ENCODE measurements around the gene PA2G4. TPM values are rescaled to one million over a fixed set of nuclear protein-coding genes. Genes with fewer than 3 reads are reported as not detected.
A peak's percentile ranks its signal among the peaks of the same experiment; 100 is the strongest.

The PA2G4 gene
- total and polyA plus RNA-seq, 10 of the 15 experiments (the other 5 are each of a cell fraction or from before 2014, with no cell fraction given): 148 to 514 (median 406) TPM

DNA sequence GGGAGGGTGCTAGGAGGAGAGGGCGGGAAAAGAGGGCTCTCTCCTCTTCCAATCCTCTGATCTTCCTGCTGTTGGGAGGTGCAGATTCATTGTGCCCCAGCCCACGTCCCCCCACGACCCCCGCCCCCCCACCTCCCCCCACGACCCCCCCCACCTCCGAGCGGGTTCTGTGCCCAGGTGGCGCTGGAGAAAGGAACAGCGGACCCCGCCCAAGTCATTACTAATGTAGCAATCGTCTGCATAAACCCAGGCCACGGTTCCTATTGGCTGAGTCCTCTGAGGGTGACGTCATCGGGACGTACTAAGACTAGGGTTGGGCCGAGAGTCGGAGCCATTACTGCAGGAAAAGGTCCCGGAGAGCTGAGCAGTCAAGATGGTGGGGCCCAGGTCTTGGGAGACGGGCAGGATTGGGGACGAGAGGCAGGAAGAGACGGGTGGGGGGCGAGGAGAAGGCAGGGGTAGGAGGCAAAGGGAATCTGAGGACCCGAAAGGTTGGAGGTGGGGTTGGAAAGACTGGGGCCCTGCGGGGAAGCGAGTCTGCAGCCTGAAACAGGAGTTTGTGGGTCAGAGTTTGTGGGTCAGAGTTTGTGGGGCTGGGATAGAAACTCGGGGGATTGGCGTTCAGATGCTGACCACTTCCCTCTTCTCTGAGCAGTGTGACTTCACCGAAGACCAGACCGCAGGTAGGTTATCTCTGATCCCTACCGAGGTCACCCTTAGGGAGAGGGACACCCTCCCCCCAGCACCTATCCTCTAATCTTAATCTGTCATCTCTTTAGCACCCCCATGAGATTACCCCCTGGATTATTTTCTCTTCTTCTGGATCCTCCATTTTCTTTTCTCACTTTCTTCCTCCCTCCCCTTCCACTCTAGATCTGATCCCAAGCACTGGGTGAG lies 53.9 kb downstream of the PA2G4 start, which contains the start of gene MYL6 (continued):
- TF ChIP-seq, protein P1, sequence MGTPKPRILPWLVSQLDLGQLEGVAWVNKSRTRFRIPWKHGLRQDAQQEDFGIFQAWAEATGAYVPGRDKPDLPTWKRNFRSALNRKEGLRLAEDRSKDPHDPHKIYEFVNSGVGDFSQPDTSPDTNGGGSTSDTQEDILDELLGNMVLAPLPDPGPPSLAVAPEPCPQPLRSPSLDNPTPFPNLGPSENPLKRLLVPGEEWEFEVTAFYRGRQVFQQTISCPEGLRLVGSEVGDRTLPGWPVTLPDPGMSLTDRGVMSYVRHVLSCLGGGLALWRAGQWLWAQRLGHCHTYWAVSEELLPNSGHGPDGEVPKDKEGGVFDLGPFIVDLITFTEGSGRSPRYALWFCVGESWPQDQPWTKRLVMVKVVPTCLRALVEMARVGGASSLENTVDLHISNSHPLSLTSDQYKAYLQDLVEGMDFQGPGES (IDR thresholded peaks at IDR 0.05): no peak
- TF ChIP-seq SPI1 (IDR thresholded peaks at IDR 0.05; ENCODE audit: borderline replicate concordance, insufficient read depth, low read depth, low read length) (peak; percentile 88), MEF2B (IDR thresholded peaks at IDR 0.05; ENCODE audit: partially characterized antibody, poor library complexity, severe bottlenecking) (no peak), CREM (IDR thresholded peaks at IDR 0.05; ENCODE audit: low read depth) (peak; percentile 93), ZNF274 (IDR thresholded peaks at IDR 0.05; ENCODE audit: insufficient read depth, insufficient read length) (no peak), POLR2AphosphoS2 (IDR thresholded peaks at IDR 0.05; ENCODE audit: low read depth, low read length) (peak; percentile 99), STAT3 (IDR thresholded peaks at IDR 0.05; ENCODE audit: low read depth, low read length) (no peak), TCF3 (IDR thresholded peaks at IDR 0.05; ENCODE audit: borderline replicate concordance, insufficient read depth, low read depth, low read length) (peak; percentile 82; the same call in 1 of the 2 replicates), FOXK2 (IDR thresholded peaks at IDR 0.05) (peak; percentile 60; the same call in 1 of the 2 replicates), GABPA (IDR thresholded peaks at IDR 0.05; ENCODE audit: low read depth) (no peak), MEF2A (IDR thresholded peaks at IDR 0.05; ENCODE audit: insufficient read depth, low read depth, low read length) (no peak), WRNIP1 (IDR thresholded peaks at IDR 0.05; ENCODE audit: borderline replicate concordance, low read depth, low read length) (no peak), CBFB (IDR thresholded peaks at IDR 0.05; ENCODE audit: low read depth) (peak; percentile 77; the same call in 1 of the 2 replicates), ATF7 (IDR thresholded peaks at IDR 0.05; ENCODE audit: low read depth) (peak; percentile 100), RUNX3 (IDR thresholded peaks at IDR 0.05; ENCODE audit: low read length) (peak; percentile 83), ZNF207 (IDR thresholded peaks at IDR 0.05; ENCODE audit: borderline replicate concordance) (peak; percentile 74; the same call in 1 of the 2 replicates), CBX3 (IDR thresholded peaks at IDR 0.05; ENCODE audit: borderline replicate concordance, low read depth) (no peak), RAD21 (IDR thresholded peaks at IDR 0.05; ENCODE audit: insufficient read depth, low read depth, low read length) (no peak), ASH2L (IDR thresholded peaks at IDR 0.05; ENCODE audit: borderline replicate concordance, low read depth) (no peak), KAT2A (conservative IDR thresholded peaks at IDR 0.05; ENCODE audit: control insufficient read depth, low read depth, low read length) (no peak)
- TF ChIP-seq, protein P2, sequence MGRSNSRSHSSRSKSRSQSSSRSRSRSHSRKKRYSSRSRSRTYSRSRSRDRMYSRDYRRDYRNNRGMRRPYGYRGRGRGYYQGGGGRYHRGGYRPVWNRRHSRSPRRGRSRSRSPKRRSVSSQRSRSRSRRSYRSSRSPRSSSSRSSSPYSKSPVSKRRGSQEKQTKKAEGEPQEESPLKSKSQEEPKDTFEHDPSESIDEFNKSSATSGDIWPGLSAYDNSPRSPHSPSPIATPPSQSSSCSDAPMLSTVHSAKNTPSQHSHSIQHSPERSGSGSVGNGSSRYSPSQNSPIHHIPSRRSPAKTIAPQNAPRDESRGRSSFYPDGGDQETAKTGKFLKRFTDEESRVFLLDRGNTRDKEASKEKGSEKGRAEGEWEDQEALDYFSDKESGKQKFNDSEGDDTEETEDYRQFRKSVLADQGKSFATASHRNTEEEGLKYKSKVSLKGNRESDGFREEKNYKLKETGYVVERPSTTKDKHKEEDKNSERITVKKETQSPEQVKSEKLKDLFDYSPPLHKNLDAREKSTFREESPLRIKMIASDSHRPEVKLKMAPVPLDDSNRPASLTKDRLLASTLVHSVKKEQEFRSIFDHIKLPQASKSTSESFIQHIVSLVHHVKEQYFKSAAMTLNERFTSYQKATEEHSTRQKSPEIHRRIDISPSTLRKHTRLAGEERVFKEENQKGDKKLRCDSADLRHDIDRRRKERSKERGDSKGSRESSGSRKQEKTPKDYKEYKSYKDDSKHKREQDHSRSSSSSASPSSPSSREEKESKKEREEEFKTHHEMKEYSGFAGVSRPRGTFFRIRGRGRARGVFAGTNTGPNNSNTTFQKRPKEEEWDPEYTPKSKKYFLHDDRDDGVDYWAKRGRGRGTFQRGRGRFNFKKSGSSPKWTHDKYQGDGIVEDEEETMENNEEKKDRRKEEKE (IDR thresholded peaks at IDR 0.05): no peak
- TF ChIP-seq, protein P3, sequence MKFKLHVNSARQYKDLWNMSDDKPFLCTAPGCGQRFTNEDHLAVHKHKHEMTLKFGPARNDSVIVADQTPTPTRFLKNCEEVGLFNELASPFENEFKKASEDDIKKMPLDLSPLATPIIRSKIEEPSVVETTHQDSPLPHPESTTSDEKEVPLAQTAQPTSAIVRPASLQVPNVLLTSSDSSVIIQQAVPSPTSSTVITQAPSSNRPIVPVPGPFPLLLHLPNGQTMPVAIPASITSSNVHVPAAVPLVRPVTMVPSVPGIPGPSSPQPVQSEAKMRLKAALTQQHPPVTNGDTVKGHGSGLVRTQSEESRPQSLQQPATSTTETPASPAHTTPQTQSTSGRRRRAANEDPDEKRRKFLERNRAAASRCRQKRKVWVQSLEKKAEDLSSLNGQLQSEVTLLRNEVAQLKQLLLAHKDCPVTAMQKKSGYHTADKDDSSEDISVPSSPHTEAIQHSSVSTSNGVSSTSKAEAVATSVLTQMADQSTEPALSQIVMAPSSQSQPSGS (IDR thresholded peaks at IDR 0.05; ENCODE audit: low read length): peak; percentile 88
- TF ChIP-seq, protein P4, sequence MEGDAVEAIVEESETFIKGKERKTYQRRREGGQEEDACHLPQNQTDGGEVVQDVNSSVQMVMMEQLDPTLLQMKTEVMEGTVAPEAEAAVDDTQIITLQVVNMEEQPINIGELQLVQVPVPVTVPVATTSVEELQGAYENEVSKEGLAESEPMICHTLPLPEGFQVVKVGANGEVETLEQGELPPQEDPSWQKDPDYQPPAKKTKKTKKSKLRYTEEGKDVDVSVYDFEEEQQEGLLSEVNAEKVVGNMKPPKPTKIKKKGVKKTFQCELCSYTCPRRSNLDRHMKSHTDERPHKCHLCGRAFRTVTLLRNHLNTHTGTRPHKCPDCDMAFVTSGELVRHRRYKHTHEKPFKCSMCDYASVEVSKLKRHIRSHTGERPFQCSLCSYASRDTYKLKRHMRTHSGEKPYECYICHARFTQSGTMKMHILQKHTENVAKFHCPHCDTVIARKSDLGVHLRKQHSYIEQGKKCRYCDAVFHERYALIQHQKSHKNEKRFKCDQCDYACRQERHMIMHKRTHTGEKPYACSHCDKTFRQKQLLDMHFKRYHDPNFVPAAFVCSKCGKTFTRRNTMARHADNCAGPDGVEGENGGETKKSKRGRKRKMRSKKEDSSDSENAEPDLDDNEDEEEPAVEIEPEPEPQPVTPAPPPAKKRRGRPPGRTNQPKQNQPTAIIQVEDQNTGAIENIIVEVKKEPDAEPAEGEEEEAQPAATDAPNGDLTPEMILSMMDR (IDR thresholded peaks at IDR 0.05 in 2 of 3, conservative IDR thresholded peaks at IDR 0.05 in 1 of 3; ENCODE audit: control insufficient read depth in 2 of 3, extremely low read depth in 1 of 3, insufficient read depth in 1 of 3, low read depth in 3 of 3, low read length in 3 of 3): no peak
